G401 (cell line): ENCODE measurements around the gene CCDC86. TPM values are rescaled to one million over a fixed set of nuclear protein-coding genes. Genes with fewer than 3 reads are reported as not detected.

Source experiments
- DNase-seq: peaks from one replicate; pipeline ENCODE4 v3.0.0-alpha.2; 2015; ENCODE audit warnings: low spot score
- in situ Hi-C: cut with HindIII; loops from 2 replicates; pipeline ENCODE4 v1.10.0; 2016; ENCODE audit warnings: low sequenced_read_pairs, mixed read lengths
- total RNA-seq: library from RNA; depleted of rRNA; stranded (reverse); fragments of >200 nt; shearing (Covaris generic); gene quantifications from 2 replicates; pipeline ENCODE4 v1.2.3, GENCODE V29; 2014

CCDC86 gene
- total RNA-seq, 1 experiment from 2014 or later = 16.3 TPM

GRCh38 chr11:60825790-60826189 lies 16.1 kb upstream of the CCDC86 start:
- DNase-seq = no peak
- in situ Hi-C loops = no loop called here

- in situ Hi-C loops = no loop called here
- no peak for DNase-seq
These were observed 11.3 kb upstream of the CCDC86 start for GRCh38 chr11:60830478-60831142.

DNA sequence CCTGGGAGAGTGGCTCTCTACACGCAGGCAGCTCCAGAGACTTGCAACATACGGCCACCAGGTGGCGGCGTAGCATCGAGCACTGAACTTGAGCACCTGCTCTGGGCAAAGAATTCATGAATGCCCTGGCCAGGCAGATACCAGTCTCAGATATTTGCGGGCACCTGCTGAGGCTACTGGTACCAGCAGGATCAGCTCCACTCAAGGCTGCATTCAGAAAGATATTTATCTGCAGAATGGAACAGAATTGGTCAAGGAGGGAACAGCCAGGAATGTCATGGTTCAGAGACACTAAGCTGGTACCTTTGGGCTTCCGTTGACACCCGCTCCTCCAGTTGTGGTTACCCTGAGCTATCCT lies 10.8 kb upstream of the CCDC86 start:
- in situ Hi-C loops = no loop called here
- peak; percentile 92 for DNase-seq

DNA sequence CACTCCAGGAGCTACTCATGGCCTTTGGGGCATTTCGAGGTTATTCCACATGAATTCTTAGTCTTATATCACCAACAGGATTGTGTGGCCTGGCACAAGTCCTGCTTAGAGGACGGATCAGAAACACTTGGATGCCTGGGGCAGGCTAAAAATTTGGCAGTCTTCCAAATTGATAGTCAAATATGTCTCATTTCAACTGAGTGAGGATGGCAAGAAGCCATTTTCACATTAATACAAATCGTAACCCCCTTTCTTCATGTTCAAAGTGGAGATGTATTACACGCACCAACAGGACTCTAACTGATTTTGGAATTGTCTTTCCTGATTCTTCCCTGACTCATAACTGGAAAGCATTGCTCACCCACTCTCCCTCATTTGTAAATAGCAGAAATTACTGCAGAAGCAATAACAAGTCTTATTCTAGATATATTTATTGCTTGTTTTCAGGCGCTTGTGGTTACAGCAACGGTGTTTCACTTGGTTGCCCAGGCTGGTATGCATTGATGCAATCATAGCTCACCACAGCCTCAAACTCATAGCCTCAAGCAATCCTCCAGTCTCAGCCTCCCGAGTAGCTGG lies 10.3 kb upstream of the CCDC86 start:
- no peak for DNase-seq
- in situ Hi-C loops = no loop called here

- DNase-seq = no peak
- in situ Hi-C loops = no loop called here
These were observed 7.0 kb upstream of the CCDC86 start for GRCh38 chr11:60834742-60835533.

DNA sequence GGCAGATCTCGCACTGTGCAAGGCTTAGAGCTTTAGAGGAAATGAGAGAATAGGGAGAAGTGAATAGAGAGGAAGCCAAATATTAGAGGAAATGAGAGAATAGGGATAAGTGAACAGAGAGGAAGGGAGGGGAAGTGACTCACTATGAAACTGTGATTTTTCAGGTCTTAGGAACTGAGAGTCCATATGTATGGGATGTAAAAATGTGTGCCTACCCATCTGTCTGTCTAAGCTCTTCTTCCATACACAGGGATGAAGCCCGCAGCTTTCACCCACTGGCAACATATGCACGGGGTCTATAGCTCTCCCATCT lies 6.4 kb upstream of the CCDC86 start:
- DNase-seq = no peak
- in situ Hi-C loops = no loop called here

GRCh38 chr11:60836866-60837515 lies 4.9 kb upstream of the CCDC86 start:
- in situ Hi-C loops = no loop called here

DNA sequence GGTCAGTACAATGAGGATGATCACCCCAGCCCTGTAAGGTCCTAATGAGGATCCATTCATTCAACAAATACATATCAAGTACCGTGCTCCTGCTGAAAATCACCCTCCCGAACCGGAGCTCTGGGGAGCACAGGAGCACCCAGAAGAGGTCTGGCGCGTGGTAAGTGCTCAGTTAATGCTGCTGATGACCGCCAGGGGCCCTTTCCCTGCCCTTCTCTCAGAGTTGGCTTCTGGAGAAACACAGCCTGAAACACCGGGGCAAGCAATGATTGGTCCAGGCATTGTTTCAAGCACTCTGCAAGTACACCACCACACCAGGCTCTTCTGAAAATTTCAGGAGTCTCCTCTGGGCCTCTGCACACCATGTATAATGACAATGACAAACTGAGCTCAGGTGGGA lies 3.8 kb upstream of the CCDC86 start:
- in situ Hi-C loops = no loop called here
- no peak for DNase-seq

More at GRCh38 chr11:60836866-60837515, 4.9 kb upstream of the CCDC86 start:
- DNase-seq = no peak

DNA sequence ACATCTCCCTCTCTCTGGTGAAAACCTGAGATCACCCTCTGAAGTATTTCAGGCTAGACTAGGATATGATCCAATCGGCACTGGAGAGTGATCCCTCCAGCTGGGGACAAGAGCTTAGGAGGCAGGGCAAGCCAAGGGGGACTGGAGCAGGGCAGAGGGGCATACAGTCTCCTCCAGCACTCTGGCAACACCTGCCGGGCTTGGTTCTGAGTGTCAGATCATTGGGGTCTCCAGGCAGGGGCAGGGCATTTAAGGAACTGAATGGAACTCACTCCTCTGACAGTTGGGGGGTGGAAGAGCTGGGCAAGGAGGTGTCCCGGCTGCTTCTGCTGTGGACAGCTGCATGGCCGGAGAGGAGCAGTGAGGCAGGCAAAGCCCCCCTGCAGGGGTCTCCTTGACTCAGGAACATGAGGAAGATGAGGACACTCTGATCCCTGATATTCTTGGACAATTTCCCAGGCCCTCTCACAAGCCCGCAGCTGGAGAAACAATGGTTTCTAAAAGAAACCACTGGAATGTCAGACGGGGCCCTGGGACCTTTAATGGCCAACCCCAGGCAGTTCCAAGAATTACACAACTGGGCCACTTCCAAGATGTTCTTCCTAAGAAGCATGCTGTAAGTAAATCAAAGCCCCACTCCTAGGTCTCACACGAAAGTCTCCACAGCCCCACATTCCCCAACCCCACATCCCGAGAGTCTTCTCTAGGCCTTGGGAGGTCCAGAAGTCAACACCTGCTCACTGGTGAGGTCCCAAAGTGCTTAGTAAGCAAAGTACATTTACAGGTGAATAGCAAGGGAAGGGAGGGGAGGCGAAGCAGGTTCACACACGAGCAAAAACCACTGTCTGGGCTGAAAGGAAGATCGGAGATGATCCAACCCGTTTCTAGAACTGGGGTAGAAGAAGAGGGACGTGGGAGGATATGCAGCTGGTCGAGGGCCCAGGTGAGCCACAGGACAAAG lies 1.2 kb upstream of the CCDC86 start:
- DNase-seq = peak; percentile 14
- in situ Hi-C loops = no loop called here

GRCh38 chr11:60842668-60843600 lies 1.0 kb downstream of the CCDC86 start:
- in situ Hi-C loops = no loop called here
- no peak for DNase-seq

GRCh38 chr11:60844045-60844869 lies 2.3 kb downstream of the CCDC86 start:
- in situ Hi-C loops = no loop called here
- no peak for DNase-seq

DNA sequence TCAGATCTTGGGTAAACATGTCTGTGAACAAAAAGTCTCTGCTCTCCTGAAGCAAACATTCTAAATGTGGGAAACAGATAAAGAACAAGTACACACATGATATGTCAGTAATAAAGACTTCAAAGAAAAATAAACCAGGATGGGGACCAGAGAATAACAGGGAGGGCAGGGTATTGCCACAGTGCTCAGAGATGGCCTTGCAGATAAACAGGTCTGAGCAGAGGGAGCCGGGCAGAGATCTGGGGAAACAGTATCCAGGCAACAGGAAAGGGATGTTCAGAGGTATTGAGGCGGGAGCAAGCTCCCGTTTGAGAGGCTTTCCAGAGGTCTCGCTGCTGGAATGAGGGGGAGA lies 2.9 kb downstream of the CCDC86 start:
- in situ Hi-C loops = no loop called here
- no peak for DNase-seq

GRCh38 chr11:60845338-60845737 lies 3.4 kb downstream of the CCDC86 start:
- in situ Hi-C loops = no loop called here
- DNase-seq = no peak

DNA sequence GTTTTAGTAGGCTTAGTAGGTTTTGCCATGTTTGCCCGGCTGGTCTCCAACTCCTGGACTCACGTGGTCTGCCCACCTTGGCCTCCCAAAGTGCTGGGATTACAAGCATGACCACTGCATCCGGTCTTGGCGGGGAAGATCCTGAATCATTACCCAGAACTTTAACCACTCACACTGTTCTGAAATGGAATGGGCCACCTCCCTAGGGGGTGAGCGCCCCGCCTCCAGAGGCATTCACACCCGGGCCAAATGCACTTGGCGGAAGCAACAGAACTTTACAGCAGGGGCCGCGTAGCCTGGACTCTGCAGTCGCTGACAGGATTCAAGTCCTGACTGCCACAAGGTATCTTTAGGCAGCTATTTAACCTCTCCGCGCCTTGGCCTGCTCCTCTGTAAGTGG lies 5.4 kb downstream of the CCDC86 start:
- in situ Hi-C loops = no loop called here

GRCh38 chr11:60847896-60848295 lies 6.0 kb downstream of the CCDC86 start:
- DNase-seq = no peak
- in situ Hi-C loops = no loop called here

More for the DNA sequence above, 5.4 kb downstream of the CCDC86 start:
- DNase-seq = no peak

DNA sequence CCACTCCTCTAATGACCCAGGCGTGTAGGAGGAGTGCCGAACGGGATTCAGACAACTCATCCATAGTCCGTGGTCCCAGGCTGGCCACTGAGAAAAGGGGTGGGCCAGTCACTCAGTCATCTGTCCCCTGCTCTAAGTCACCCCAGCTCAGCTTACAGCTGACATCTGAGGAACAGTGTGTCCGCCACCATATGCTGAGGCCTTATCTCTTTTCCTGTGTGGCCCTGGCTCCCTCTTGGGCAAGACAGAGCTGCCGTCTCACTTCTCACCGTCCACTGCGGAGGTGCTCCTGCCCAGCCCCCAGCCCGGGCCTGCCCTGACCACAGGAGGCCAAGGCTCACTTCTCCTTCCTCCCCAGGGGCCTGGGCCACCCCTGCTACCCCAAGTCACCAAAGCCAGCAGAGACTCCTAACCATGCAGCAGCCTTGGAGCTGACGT lies 6.8 kb downstream of the CCDC86 start:
- in situ Hi-C loops = no loop called here
- DNase-seq = no peak
